Stimulated activated naive B cell treated with anti-CD40 and anti-IgM and Interleukin-4, amounts not matched to agents 10 μg/mL and 1 μg/mL and 100 μg/mL, for 72 hours (primary cell): ENCODE data around the gene CRACR2B.
A peak's percentile ranks its signal among the peaks of the same experiment; 100 is the strongest.

Experiments
- ATAC-seq, 2 donors: fragments of 150-1000 bp; cut with Tn5 transposase; replicated peaks; 2 replicates each; pipeline ENCODE4 v1.10.0; 2021; ENCODE audit warnings: moderate library complexity in 1 of 2
- DNase-seq: peaks from one replicate; pipeline ENCODE4 v3.0.0; 2021
- H3K27ac Mint-ChIP-seq: one replicate; pipeline ENCODE4 v1.8.0; 2022; ENCODE audit warnings: mild to moderate bottlenecking, mixed read lengths
- H3K27me3 Mint-ChIP-seq, 2 donors: one replicate each; pipeline ENCODE4 v1.8.0; 2022; ENCODE audit warnings: mixed read lengths in 2 of 2
- H3K36me3 Mint-ChIP-seq, 2 donors: one replicate each; pipeline ENCODE4 v1.8.0; 2022; ENCODE audit warnings: mixed read lengths in 2 of 2, mild to moderate bottlenecking in 1 of 2
- H3K4me1 Mint-ChIP-seq, 2 donors: one replicate each; pipeline ENCODE4 v1.8.0; 2022; ENCODE audit warnings: mixed read lengths in 2 of 2, mild to moderate bottlenecking in 1 of 2
- H3K4me3 Mint-ChIP-seq, 2 donors: one replicate each; pipeline ENCODE4 v1.8.0; 2022; ENCODE audit warnings: mild to moderate bottlenecking in 2 of 2, mixed read lengths in 2 of 2, moderate library complexity in 1 of 2
- H3K9me3 Mint-ChIP-seq, 2 donors: one replicate each; pipeline ENCODE4 v1.8.0; 2022; ENCODE audit warnings: mixed read lengths in 2 of 2, mild to moderate bottlenecking in 1 of 2

Gene CRACR2B

GRCh38 chr11:800473-800872 lies 27.2 kb upstream of the CRACR2B start:
- no peak overlapping the region for H3K27ac Mint-ChIP-seq
- no peaks in the 10 kb centered on the region for H3K9me3 Mint-ChIP-seq
- H3K27me3 Mint-ChIP-seq: no peaks in the 10 kb centered on the region
- H3K4me3 Mint-ChIP-seq: no peak overlapping the region
- peaks cover 13 to 35% of the 10 kb centered on the region in 2 donors for H3K4me1 Mint-ChIP-seq
- DNase-seq (no peak), ATAC-seq (no peak)
- H3K36me3 Mint-ChIP-seq: peaks cover 4 to 19% of the 10 kb centered on the region in 2 donors

GRCh38 chr11:801097-801780 lies 26.5 kb upstream of the CRACR2B start:
- DNase-seq (no peak), ATAC-seq (no peak)
- Mint-ChIP-seq H3K9me3 (no peaks in the 10 kb centered on the region), H3K27ac (no peak overlapping the region), H3K4me3 (peak overlapping the region; percentile 32 to 38), H3K27me3 (no peaks in the 10 kb centered on the region), H3K4me1 (peaks cover 13 to 27% of the 10 kb centered on the region in 2 donors), H3K36me3 (peaks cover 4 to 14% of the 10 kb centered on the region in 2 donors)

GRCh38 chr11:802018-802617 lies 25.6 kb upstream of the CRACR2B start:
- H3K9me3 Mint-ChIP-seq: no peaks in the 10 kb centered on the region
- H3K27me3 Mint-ChIP-seq: no peaks in the 10 kb centered on the region
- no peak overlapping the region for H3K27ac Mint-ChIP-seq
- DNase-seq (no peak), ATAC-seq (no peak)
- peaks cover 2 to 14% of the 10 kb centered on the region in 2 donors for H3K36me3 Mint-ChIP-seq
- no peak overlapping the region for H3K4me3 Mint-ChIP-seq
- H3K4me1 Mint-ChIP-seq: peaks cover 11 to 22% of the 10 kb centered on the region in 2 donors

DNA sequence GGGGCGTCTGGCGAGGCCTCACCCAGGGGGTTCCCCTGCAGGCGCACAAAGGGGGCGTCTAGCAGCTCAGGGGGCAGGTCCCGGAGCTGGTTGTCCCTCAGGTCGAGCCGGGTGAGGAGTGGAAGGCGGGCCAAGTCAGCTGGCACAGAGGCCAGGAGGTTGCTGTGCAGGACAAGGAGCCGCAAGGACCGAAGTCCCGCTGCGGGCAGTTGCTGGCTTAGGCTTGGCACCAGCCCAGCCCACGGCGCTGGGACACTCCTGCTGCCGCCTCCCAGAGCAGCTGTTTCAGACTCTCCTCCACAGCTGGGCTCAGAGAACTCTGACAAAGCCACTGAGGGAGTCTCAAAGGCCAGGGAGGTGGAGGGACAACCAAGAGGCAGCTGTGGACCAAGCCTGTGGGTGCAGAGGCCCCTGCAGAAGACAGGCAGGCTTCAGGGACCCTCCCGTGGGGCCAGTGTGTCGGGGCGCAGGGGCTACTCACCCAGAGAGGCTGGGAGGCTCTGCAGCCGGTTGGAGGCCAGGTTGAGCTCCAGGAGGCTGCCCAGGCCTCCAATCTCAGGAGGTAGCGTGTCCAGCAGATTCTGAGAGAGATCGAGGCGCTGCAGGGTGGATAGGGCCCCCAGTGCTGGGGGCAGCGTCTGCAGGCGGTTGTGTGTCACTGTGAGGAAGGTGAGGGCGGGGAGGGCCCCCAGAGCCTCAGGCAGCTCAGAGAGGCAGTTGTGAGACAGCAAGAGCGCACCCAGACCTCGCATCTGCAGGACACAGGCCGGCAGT lies 24.8 kb upstream of the CRACR2B start:
- peak overlapping the region in 1 of 2 donors; percentile 25 for H3K4me3 Mint-ChIP-seq
- no peaks in the 10 kb centered on the region for H3K27me3 Mint-ChIP-seq
- H3K36me3 Mint-ChIP-seq: peaks cover 2 to 16% of the 10 kb centered on the region in 2 donors
- no peak for ATAC-seq
- no peak overlapping the region for H3K27ac Mint-ChIP-seq
- H3K9me3 Mint-ChIP-seq: no peaks in the 10 kb centered on the region
- peaks cover 12 to 24% of the 10 kb centered on the region in 2 donors for H3K4me1 Mint-ChIP-seq
- DNase-seq: no peak

- H3K36me3 Mint-ChIP-seq: peaks cover 2 to 18% of the 10 kb centered on the region in 2 donors
- ATAC-seq (no peak), DNase-seq (no peak)
- H3K4me1 Mint-ChIP-seq: peaks cover 13 to 29% of the 10 kb centered on the region in 2 donors
- H3K27me3 Mint-ChIP-seq: no peaks in the 10 kb centered on the region
- H3K4me3 Mint-ChIP-seq: peak overlapping the region in 1 of 2 donors; percentile 82
- H3K27ac Mint-ChIP-seq: no peak overlapping the region
- H3K9me3 Mint-ChIP-seq: no peaks in the 10 kb centered on the region
Measured at GRCh38 chr11:803467-803742, 24.3 kb upstream of the CRACR2B start.

DNA sequence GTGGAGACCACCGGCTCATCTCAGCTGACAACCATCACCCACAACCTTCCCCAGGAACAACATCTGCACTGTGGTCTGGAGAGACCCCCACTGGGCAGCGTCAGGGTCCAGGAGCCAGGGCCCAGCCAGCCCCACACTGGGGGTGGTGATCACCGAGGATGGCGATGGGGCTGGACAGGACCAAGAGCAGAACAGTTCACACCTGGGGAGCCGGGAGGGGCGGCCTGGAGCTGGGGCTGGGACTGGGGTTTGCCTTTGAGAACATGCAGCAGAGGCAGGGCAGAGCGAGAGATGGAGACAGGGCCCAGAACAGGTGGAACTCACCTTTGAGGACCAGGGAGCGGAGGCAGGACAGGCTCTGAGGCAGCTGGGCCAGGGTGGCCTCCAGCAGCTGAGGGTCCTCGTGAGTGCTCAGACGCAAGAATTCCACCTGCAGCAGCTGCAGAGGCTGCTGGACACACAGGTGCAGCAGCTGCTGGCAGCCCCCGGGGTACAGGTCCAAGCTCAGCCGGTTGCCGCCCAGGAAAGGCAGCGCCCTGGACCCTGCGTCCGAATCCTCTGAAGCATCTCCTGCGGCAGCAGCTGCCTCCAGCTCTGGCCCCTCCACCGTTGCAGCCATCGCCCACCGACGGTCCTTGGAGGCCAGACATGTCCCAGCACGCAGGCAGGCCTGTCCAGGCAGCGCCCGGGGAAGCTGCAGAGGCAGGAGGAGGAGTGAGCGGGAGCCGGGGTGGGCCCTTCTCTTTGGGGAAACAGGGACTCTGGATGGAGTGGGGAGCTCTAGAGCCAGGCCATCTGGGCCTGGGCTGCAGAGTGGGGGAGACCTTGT lies 23.7 kb upstream of the CRACR2B start:
- Mint-ChIP-seq H3K4me1 (peaks cover 15 to 35% of the 10 kb centered on the region in 2 donors), H3K27ac (peak overlapping the region; percentile 37), H3K27me3 (no peaks in the 10 kb centered on the region), H3K9me3 (no peaks in the 10 kb centered on the region), H3K36me3 (peaks cover 2 to 21% of the 10 kb centered on the region in 2 donors), H3K4me3 (peak overlapping the region; percentile 82 to 83)
- ATAC-seq (no peak), DNase-seq (no peak)

DNA sequence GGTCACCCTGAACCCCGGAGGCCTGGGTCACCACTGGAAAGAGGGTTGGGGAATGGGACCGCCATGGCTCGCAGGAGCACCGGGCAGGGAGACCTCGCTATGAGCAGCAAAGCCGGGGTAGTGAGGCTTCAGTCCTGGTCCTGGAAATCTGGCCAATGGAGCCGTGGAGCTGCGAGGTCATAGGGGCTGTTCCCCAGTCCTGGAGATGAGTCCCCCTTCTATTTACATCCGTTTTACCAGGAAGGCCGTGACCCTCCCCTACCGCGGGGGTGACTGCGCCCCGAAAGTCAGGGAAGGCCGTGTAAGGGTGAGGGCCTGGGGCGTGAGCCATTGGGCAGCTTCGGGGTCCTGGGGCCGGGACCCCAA lies 23.1 kb upstream of the CRACR2B start:
- no peaks in the 10 kb centered on the region for H3K27me3 Mint-ChIP-seq
- H3K9me3 Mint-ChIP-seq: no peaks in the 10 kb centered on the region
- DNase-seq (no peak), ATAC-seq (no peak)
- H3K27ac Mint-ChIP-seq: peak overlapping the region; percentile 47
- peaks cover 16 to 36% of the 10 kb centered on the region in 2 donors for H3K4me1 Mint-ChIP-seq
- H3K36me3 Mint-ChIP-seq: peaks cover 5 to 22% of the 10 kb centered on the region in 2 donors
- H3K4me3 Mint-ChIP-seq: peak overlapping the region; percentile 82 to 83

GRCh38 chr11:808427-809286 lies 19.1 kb upstream of the CRACR2B start:
- ATAC-seq: peak in 1 of 2 donors; percentile 0
- H3K4me1 Mint-ChIP-seq: peaks cover 37 to 59% of the 10 kb centered on the region in 2 donors

DNA sequence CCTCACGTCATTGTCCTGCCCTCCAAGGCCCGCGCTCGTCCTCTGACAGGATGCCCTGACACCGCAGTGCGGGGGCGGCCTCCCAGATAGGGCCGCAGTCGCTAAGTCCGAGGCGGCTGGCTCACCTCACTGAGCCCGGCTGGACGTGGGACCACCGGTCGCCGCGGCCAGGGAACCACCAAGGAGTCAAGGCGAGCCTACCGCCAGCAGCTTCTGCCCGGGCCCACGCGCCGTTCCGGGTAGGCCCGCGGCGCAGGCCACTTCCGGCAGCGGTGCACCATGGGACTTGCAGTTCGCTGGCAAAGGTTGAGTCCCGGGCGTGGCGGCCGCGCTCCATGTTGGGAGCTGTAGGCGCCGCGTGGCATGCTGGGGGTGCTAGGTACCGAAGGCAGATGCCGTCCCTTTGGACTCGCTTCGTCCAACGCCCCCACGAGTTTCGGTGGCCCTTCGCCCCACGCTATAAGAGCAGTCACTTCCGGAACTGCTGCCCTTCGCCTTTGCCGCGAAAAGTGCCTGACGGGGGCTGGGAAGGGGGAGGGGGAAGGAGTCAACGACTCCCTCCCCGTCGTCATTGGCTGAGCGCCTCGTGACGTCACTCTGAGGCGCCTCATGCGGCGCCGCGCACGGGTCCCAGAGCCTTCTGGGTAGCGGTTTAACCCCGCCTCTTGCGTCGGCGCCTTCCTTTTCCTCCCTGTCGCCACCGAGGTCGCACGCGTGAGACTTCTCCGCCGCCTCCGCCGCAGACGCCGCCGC lies 18.3 kb upstream of the CRACR2B start, which contains the start of gene RPLP2:
RPLP2 (plus strand) TSS at position 681 of the 753 bp plus-strand sequence. CDS start 268 bp downstream, outside the sequence.
- no peaks in the 10 kb centered on the region for H3K9me3 Mint-ChIP-seq
- peak within 1 kb of the TSS; percentile 91 to 97 for H3K4me3 Mint-ChIP-seq
- DNase-seq (peak; percentile 96), ATAC-seq (peak; percentile 85 to 88)
- peaks cover 36 to 51% of the 10 kb centered on the region in 2 donors for H3K4me1 Mint-ChIP-seq
- H3K27ac Mint-ChIP-seq: peak within 1 kb of the TSS; percentile 99
- no peaks in the 10 kb centered on the region for H3K27me3 Mint-ChIP-seq
- H3K36me3 Mint-ChIP-seq: peaks cover 31 to 46% of the 10 kb centered on the region in 2 donors

More at GRCh38 chr11:808427-809286, 19.1 kb upstream of the CRACR2B start:
- no peaks in the 10 kb centered on the region for H3K27me3 Mint-ChIP-seq
- H3K27ac Mint-ChIP-seq: peak overlapping the region; percentile 99
- H3K36me3 Mint-ChIP-seq: peaks cover 28 to 41% of the 10 kb centered on the region in 2 donors
- no peaks in the 10 kb centered on the region for H3K9me3 Mint-ChIP-seq
- H3K4me3 Mint-ChIP-seq: peak overlapping the region; percentile 91 to 97
- no peak for DNase-seq

GRCh38 chr11:810040-810567 lies 17.6 kb upstream of the CRACR2B start:
- DNase-seq (no peak), ATAC-seq (peak; percentile 7 to 12)
- H3K36me3 Mint-ChIP-seq: peaks cover 31 to 46% of the 10 kb centered on the region in 2 donors
- peak overlapping the region; percentile 91 to 97 for H3K4me3 Mint-ChIP-seq
- H3K27ac Mint-ChIP-seq: peak overlapping the region; percentile 99
- peaks cover 33 to 49% of the 10 kb centered on the region in 2 donors for H3K4me1 Mint-ChIP-seq
- H3K27me3 Mint-ChIP-seq: no peaks in the 10 kb centered on the region
- H3K9me3 Mint-ChIP-seq: no peaks in the 10 kb centered on the region

- H3K9me3 Mint-ChIP-seq: no peaks in the 10 kb centered on the region
- peaks cover 32 to 49% of the 10 kb centered on the region in 2 donors for H3K36me3 Mint-ChIP-seq
- H3K4me3 Mint-ChIP-seq: peak overlapping the region; percentile 91 to 97
- H3K27me3 Mint-ChIP-seq: no peaks in the 10 kb centered on the region
- DNase-seq: no peak
- H3K4me1 Mint-ChIP-seq: peaks cover 32 to 49% of the 10 kb centered on the region in 2 donors
- peak overlapping the region; percentile 98 for H3K27ac Mint-ChIP-seq
- ATAC-seq: no peak
Measured at GRCh38 chr11:811446-812245, 16.1 kb upstream of the CRACR2B start.

- no peak for DNase-seq
- Mint-ChIP-seq H3K4me3 (peak overlapping the region; percentile 91 to 97), H3K36me3 (peaks cover 32 to 49% of the 10 kb centered on the region in 2 donors), H3K27ac (peak overlapping the region; percentile 98), H3K27me3 (no peaks in the 10 kb centered on the region), H3K4me1 (peaks cover 32 to 47% of the 10 kb centered on the region in 2 donors), H3K9me3 (no peaks in the 10 kb centered on the region)
- ATAC-seq: no peak
Measured at GRCh38 chr11:812390-812789, 15.3 kb upstream of the CRACR2B start.
